Activated CD4-positive, alpha-beta memory T cell treated with anti-CD3 and anti-CD28 coated beads, Interleukin-2, amount 10 ng/mL, durations not matched to agents 7 days and 5 days (primary cell): ENCODE measurements around the gene ZDHHC3. TPM values are rescaled to one million over a fixed set of nuclear protein-coding genes. Genes with fewer than 3 reads are reported as not detected.
A peak's percentile ranks its signal among the peaks of the same experiment; 100 is the strongest.
"Not testable (repeated sequence)": the region's sequence is repeated elsewhere in the genome, so short reads cannot be mapped to it uniquely, and the experiment has no call there.

Experiments used
- CTCF ChIA-PET: fragments of 350-600 bp; sonication (Branson Sonifier 250); formaldehyde crosslinking; loops from one replicate; lab custom pipeline; 2021; ENCODE audit warnings: antibody characterized with exemption, inconsistent platforms; lab: Charles Lee
- POLR2A ChIA-PET: fragments of 350-600 bp; sonication (Branson Sonifier 250); formaldehyde crosslinking; loops from one replicate; lab custom pipeline; 2021; ENCODE audit warnings: antibody characterized with exemption; lab: Charles Lee
- DNase-seq: peaks from one replicate; pipeline ENCODE4 v3.0.0-alpha.2; 2020
- H3K27ac Mint-ChIP-seq: one replicate; pipeline ENCODE4 v1.8.0; 2021; ENCODE audit warnings: mild to moderate bottlenecking, mixed read lengths
- H3K27me3 Mint-ChIP-seq: one replicate; pipeline ENCODE4 v1.8.0; 2021; ENCODE audit warnings: mixed read lengths
- H3K36me3 Mint-ChIP-seq: one replicate; pipeline ENCODE4 v1.8.0; 2021; ENCODE audit warnings: low read depth, mixed read lengths
- H3K4me1 Mint-ChIP-seq: one replicate; pipeline ENCODE4 v1.8.0; 2021; ENCODE audit warnings: mixed read lengths
- H3K4me3 Mint-ChIP-seq: one replicate; pipeline ENCODE4 v1.8.0; 2021; ENCODE audit warnings: mild to moderate bottlenecking, mixed read lengths
- H3K9me3 Mint-ChIP-seq: one replicate; pipeline ENCODE4 v1.8.0; 2021; ENCODE audit warnings: mixed read lengths
- total RNA-seq, 2 experiments: library from RNA; stranded (reverse); gene quantifications; one replicate each; pipeline ENCODE4 v1.2.3, GENCODE V29; 2021

The ZDHHC3 gene
- total RNA-seq, 2 experiments from 2014 or later = 46.6 to 51.6 TPM

DNA sequence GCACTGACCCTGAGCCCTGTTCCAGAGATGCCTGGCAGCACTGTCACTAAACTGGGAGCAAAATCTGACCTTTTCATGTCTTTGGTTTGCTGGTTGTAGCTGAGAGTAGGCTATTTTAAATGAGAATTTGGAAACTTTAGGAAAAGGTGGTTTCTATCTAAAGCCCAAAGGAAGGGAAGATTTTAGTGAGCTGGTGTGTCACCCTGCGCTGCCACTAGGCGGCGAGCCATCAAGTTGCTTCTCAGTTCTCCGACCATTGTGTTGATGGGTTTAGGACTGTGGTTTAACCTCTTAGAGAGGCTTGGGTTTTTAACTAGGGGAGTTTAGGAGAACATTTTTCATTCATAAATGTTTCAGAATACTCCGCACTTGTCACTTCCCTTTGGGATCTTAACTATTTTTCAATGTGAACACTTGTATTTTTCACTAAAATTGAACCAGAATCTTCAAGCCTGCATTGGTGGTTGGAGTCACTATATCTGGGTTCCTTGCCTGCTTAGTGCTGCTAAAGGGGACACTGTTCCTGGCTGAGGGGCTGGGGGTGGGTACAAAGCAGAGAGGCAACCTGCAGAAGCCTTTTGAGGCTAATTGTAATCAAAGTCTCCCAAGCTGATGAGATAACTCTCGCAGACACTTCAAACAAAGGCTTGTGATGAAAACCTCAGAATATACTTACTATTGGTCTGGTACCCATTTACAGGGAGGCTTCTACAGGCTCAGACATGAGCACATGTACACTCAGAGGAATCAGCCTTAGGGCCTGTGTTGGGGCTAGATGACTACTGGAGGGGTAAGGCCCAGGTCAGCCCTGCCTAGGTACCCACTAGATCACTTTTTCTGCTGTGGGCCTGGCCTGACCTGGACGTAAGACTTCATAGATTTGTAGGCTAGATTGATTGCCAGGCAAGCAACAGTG is 16.8 kb upstream of the ZDHHC3 start:
- H3K27ac Mint-ChIP-seq = no peak overlapping the region
- H3K4me1 Mint-ChIP-seq = peaks cover 25% of the 10 kb centered on the region
- H3K9me3 Mint-ChIP-seq = no peaks in the 10 kb centered on the region
- CTCF ChIA-PET = interaction anchor here (0.8 to 4.6 kb wide), 11 partner anchors 8 to 667 kb away, joined by 3 to 33 read pairs (median 8); partner anchors contain the start of genes EXOSC7 and ZDHHC3
- POLR2A ChIA-PET = interaction anchor here (0.9 to 2.3 kb wide), 5 partner anchors 10 to 43 kb away, joined by 3 to 6 read pairs (median 4); partner anchors contain the start of genes EXOSC7 and ZDHHC3
- peak; percentile 31 for DNase-seq
- H3K4me3 Mint-ChIP-seq = no peak overlapping the region
- no peaks in the 10 kb centered on the region for H3K27me3 Mint-ChIP-seq
- peaks cover 55% of the 10 kb centered on the region for H3K36me3 Mint-ChIP-seq

DNA sequence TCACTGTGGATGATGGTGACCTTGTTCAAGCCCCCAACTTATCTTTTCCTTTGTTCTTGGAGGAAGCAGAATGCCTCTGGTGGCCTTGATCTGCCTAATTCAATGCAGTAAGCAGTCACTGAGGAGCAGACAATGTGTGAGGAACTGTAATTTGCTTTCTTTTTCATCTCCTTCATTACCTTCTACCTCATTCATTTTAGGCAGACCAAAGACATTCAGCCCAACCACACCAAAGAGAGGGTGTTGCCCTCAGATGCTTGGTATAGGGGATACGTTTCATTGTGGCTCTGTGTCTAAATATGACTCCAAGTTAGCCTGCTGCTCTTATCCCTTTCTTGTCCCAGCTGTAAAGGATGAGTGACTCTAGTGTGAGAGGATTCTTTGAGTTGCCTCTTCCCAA is 15.4 kb upstream of the ZDHHC3 start:
- Mint-ChIP-seq H3K9me3 (no peaks in the 10 kb centered on the region), H3K4me3 (no peak overlapping the region), H3K27ac (peak overlapping the region; percentile 6), H3K36me3 (peaks cover 46% of the 10 kb centered on the region), H3K27me3 (no peaks in the 10 kb centered on the region), H3K4me1 (peaks cover 22% of the 10 kb centered on the region)
- DNase-seq = no peak
- CTCF ChIA-PET = interaction anchor here (1.3 to 4.6 kb wide), 6 partner anchors 10 to 45 kb away, joined by 3 to 33 read pairs (median 10); partner anchors contain the start of genes EXOSC7 and ZDHHC3
- POLR2A ChIA-PET = interaction anchor here (1.3 to 1.8 kb wide), 2 partner anchors 14 to 15 kb away, joined by 4 to 5 read pairs; partner anchors contain the start of genes EXOSC7 and ZDHHC3

DNA sequence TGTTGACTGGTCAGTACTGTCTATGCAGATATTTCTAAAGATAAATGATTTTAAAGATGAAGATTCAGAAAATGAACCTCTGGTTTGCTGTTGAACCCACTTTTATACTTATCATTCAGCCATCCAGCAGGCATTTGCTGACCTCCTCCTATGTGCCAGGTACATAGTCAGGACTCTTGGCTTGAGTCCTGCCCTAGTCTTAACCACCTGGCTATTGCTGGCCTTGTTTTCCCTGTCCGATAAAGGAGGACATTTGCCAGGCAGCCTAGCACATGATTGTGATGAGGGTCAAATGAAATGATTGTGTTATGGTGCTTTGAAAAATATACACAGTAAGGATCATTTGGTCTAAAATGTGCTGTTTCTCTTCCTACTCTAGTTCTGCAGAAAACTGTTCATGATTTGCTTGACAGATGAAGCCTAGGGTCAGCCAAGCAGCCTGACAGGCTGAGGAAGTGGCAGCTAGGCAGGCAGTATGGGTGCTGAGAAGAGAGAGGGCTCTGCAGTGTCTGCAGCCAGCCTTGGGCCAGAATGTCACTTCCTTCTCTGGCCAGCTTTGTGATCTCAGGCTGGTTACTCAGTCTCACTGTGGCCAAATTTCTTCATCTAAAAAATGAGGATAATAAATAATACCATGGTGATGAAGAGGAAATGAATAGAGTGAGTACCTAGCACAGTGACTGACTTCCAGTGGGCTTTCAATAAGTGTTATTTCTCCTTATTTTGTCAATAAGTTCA is 13.8 kb upstream of the ZDHHC3 start:
- H3K4me3 Mint-ChIP-seq = no peak overlapping the region

DNA sequence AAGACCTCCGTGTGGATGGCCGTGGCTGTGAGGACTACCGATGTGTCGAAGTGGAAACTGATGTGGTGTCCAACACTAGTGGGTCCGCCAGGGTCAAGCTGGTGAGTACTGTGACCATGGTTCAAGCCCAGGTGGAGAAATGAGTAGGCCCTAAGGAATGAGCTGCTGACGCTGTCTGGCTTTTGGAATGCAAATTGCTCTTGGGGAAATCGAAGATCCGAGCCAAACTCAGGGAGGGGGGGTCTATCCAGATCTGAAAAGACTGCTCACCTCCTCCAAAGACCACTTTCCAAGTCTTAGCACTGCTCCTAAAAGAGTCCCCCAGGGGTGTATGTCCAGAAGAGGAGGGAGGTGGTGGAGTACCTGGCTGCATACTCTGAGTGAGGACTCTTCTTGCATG is 13.2 kb upstream of the ZDHHC3 start:
- peaks cover 36% of the 10 kb centered on the region for H3K36me3 Mint-ChIP-seq
- H3K27ac Mint-ChIP-seq = no peak overlapping the region
- H3K4me3 Mint-ChIP-seq = no peak overlapping the region
- H3K9me3 Mint-ChIP-seq = no peaks in the 10 kb centered on the region
- peaks cover 28% of the 10 kb centered on the region for H3K4me1 Mint-ChIP-seq
- ChIA-PET CTCF (interaction anchor here (1.0 to 1.9 kb wide), 7 partner anchors 9 to 47 kb away, joined by 3 to 9 read pairs (median 4); partner anchors contain the start of genes EXOSC7 and ZDHHC3), POLR2A (interaction anchor here (3.6 kb wide), 1 partner anchor 13 kb away, joined by 20 read pairs; the partner anchor contains the start of genes EXOSC7 and ZDHHC3)
- DNase-seq = no peak
- no peaks in the 10 kb centered on the region for H3K27me3 Mint-ChIP-seq

More for the DNA sequence above, 13.8 kb upstream of the ZDHHC3 start:
- no peaks in the 10 kb centered on the region for H3K9me3 Mint-ChIP-seq
- peaks cover 21% of the 10 kb centered on the region for H3K4me1 Mint-ChIP-seq
- CTCF ChIA-PET = interaction anchor here (1.3 to 4.6 kb wide), 6 partner anchors 8 to 47 kb away, joined by 3 to 33 read pairs (median 4); partner anchors contain the start of genes EXOSC7 and ZDHHC3
- no peak for DNase-seq
- peaks cover 39% of the 10 kb centered on the region for H3K36me3 Mint-ChIP-seq
- H3K27ac Mint-ChIP-seq = no peak overlapping the region
- POLR2A ChIA-PET = no interaction called here
- H3K27me3 Mint-ChIP-seq = no peaks in the 10 kb centered on the region

DNA sequence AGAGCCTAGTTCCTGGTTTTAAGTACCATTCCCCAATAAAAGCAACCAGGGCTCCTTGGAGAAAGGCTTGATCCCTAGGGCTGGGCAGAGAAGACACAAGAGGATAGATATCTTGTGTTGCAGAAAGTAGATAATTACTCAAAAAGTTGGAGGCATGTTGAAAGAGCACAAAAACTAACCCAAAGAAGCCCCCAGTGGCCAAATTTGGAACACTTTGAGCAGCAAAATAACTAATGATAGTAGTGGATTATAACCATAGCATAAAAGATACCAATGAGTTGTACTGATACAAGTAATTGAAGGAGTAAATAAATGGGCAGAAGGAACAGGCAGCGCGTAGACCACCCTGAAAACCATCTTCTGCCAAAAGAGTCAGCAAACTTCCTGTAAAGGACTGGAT is 12.1 kb upstream of the ZDHHC3 start:
- H3K36me3 Mint-ChIP-seq = peaks cover 33% of the 10 kb centered on the region
- H3K27ac Mint-ChIP-seq = no peak overlapping the region
- POLR2A ChIA-PET = interaction anchor here (1.1 to 3.6 kb wide), 2 partner anchors 12 to 23 kb away, joined by 3 to 20 read pairs; partner anchors contain the start of genes EXOSC7 and ZDHHC3
- DNase-seq = no peak
- no peak overlapping the region for H3K4me3 Mint-ChIP-seq
- CTCF ChIA-PET = interaction anchor here (0.6 to 2.1 kb wide), 10 partner anchors 10 to 523 kb away, joined by 3 to 14 read pairs (median 4); partner anchors contain the start of genes EXOSC7 and ZDHHC3
- H3K27me3 Mint-ChIP-seq = no peaks in the 10 kb centered on the region
- peaks cover 37% of the 10 kb centered on the region for H3K4me1 Mint-ChIP-seq
- H3K9me3 Mint-ChIP-seq = no peaks in the 10 kb centered on the region

DNA sequence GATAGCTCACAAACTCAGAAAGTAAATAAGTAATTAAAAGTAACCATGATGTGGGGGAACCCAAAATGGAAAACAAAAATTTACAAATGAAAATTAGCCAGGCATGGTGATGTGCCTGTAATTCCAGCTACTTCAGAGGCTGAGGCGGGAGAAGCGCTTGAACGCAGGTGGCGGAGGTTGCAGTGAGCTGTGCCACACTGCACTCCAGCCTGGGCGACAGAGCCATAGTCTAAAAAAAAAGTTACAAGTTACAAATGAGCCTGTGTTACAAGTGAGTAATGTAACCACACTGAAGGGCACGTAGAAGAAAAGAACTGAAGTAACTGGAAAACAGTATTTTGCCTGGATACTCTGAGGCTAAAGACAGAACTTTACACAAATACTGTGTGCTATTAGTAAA is 11.4 kb upstream of the ZDHHC3 start:
- Mint-ChIP-seq H3K4me1 (peaks cover 35% of the 10 kb centered on the region), H3K27me3 (no peaks in the 10 kb centered on the region), H3K27ac (no peak overlapping the region), H3K9me3 (no peaks in the 10 kb centered on the region), H3K36me3 (peaks cover 25% of the 10 kb centered on the region), H3K4me3 (no peak overlapping the region)
- no peak for DNase-seq
- CTCF ChIA-PET = interaction anchor here (0.6 to 2.1 kb wide), 8 partner anchors 10 to 49 kb away, joined by 3 to 14 read pairs (median 5); partner anchors contain the start of genes EXOSC7 and ZDHHC3
- POLR2A ChIA-PET = interaction anchor here (3.6 kb wide), 1 partner anchor 11 kb away, joined by 20 read pairs; the partner anchor contains the start of genes EXOSC7 and ZDHHC3

DNA sequence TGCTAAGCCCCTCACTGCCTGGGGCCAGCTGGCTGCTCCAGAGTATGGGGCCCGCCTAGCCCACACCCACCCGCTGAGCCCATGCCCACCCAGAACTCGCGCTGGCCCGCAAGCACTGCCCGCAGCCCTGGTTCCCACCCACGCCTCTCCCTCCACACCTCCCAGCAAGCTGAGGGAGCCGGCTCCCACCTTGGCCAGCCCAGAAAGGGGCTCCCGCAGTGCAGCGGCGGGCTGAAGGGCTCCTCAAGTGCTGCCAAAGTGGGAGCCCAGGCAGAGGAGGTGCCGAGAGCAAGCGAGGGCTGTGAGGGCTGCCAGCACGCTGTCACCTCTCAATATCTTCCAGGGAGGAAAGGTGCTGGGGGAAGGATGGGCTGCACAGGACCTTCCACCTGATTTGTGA is 10.4 kb upstream of the ZDHHC3 start:
- ChIA-PET POLR2A (interaction anchor here (3.6 kb wide), 1 partner anchor 10 kb away, joined by 20 read pairs; the partner anchor contains the start of genes EXOSC7 and ZDHHC3), CTCF (interaction anchor here (0.7 to 2.1 kb wide), 4 partner anchors 15 to 529 kb away, joined by 3 to 10 read pairs (median 4); no protein-coding TSS in a partner anchor)
- not testable (repeated sequence) for H3K27me3 Mint-ChIP-seq, H3K27ac Mint-ChIP-seq, DNase-seq, H3K9me3 Mint-ChIP-seq, H3K4me3 Mint-ChIP-seq
- Mint-ChIP-seq H3K4me1 (peaks cover 41% of the 10 kb centered on the region), H3K36me3 (peaks cover 19% of the 10 kb centered on the region)

DNA sequence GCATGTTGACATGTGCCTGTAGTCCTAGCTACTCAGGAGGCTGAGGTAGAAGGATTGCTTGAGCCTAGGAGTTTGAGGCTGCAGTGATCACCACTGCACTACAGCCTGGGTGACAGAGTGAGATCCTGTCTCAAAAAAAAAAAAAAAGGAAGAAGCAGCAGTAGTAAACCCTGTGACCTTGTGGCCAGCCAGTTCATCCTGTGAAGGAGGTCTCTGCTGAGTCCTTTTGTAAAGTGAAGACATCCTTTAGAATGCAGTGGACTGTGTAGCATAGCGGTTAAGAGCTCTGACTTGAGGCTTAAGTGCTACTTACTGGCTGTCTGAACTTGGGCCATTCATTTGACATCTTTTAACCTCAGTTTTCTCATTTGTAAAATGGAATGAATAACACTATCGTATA is 8.4 kb upstream of the ZDHHC3 start:
- Mint-ChIP-seq H3K4me3 (no peak overlapping the region), H3K27ac (no peak overlapping the region), H3K9me3 (no peaks in the 10 kb centered on the region), H3K27me3 (no peaks in the 10 kb centered on the region), H3K4me1 (peaks cover 55% of the 10 kb centered on the region), H3K36me3 (peaks cover 12% of the 10 kb centered on the region)
- DNase-seq = no peak
- CTCF ChIA-PET = interaction anchor here (1.0 to 2.4 kb wide), 3 partner anchors 10 to 130 kb away, joined by 3 to 6 read pairs (median 4); no protein-coding TSS in a partner anchor
- POLR2A ChIA-PET = interaction anchor here (0.9 to 2.2 kb wide), 4 partner anchors 8 to 223 kb away, joined by 3 to 16 read pairs (median 6); partner anchors contain the start of genes EXOSC7, KIAA1143, KIF15 and ZDHHC3

DNA sequence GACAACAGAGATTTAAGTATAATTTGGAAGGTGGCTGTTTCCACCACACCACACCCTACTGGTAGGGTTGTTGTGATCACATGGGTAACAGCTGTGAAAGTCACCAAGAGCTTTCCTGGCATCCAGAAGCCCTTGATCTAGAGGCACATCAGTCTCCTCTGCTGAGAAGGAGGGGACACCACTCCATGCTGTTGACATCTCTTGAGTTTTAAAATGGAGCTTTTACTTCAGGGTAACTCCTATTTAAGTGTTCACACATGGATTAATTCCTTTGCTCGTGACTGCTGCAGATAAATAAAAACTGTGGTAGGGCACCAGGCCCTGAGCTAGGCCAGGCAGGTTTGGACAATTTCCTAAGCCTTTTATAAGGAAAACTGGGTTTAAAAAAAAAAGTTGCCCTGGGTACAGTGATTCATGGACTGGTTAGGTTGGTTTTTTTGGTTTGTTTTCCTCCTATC is 7.5 kb upstream of the ZDHHC3 start:
- ChIA-PET POLR2A (interaction anchor here (0.7 to 2.2 kb wide), 6 partner anchors 7 to 982 kb away, joined by 3 to 16 read pairs (median 3); partner anchors contain the start of genes EXOSC7, KIAA1143, KIF15 and ZDHHC3), CTCF (interaction anchor here (2.4 to 2.5 kb wide), 2 partner anchors 9 to 53 kb away, joined by 6 to 9 read pairs; no protein-coding TSS in a partner anchor)
- no peaks in the 10 kb centered on the region for H3K27me3 Mint-ChIP-seq
- peaks cover 11% of the 10 kb centered on the region for H3K36me3 Mint-ChIP-seq
- no peaks in the 10 kb centered on the region for H3K9me3 Mint-ChIP-seq
- no peak overlapping the region for H3K4me3 Mint-ChIP-seq
- no peak overlapping the region for H3K27ac Mint-ChIP-seq
- peaks cover 59% of the 10 kb centered on the region for H3K4me1 Mint-ChIP-seq
- DNase-seq = no peak

DNA sequence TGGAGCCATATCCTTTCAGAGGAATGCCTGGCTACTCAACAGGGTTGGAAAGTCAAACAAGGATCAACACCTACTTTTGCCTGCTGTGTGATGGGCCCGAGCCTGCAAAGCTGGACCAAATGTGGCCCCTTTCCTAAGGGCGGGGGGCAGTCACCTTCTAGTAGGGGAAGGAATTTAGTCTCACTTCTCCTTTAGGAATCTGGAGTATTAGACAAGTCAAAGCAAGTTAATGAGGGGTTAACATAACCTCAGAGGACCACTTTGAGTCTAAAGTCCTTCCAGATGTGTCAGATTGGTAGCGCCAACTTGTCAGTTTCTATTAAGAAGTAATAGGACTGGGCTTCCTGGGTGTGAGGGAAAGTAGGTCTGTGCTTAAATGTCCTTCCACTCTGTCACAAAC is 6.8 kb upstream of the ZDHHC3 start:
- POLR2A ChIA-PET = interaction anchor here (1.0 to 2.2 kb wide), 2 partner anchors 11 to 221 kb away, joined by 3 to 7 read pairs; partner anchors contain the start of genes KIAA1143 and KIF15
- Mint-ChIP-seq H3K27ac (no peak overlapping the region), H3K4me1 (peaks cover 64% of the 10 kb centered on the region)

DNA sequence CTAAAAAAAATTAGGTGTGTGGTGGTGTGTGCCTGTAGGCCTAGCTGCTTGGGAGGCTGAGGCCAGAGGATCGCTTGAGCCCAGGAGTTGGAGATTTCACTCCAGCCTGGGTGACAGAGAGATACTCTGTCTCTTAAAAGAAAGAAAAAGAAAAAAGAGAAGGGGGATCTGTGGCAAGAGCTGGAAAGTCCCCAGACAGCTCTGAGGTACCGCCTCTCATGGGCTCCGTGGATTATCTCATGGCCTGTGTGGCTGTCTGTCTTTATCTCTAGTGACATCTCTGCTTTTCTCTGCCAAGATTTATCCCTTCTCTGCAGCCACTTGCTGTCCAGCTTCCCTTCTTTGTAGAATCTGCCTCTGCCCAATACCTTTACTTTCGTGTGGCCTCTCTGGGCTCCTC is 5.8 kb upstream of the ZDHHC3 start:
- POLR2A ChIA-PET = no interaction called here
- no peaks in the 10 kb centered on the region for H3K27me3 Mint-ChIP-seq
- H3K27ac Mint-ChIP-seq = peak overlapping the region; percentile 47
- no peak for DNase-seq
- no peak overlapping the region for H3K4me3 Mint-ChIP-seq
- CTCF ChIA-PET = interaction anchor here (2.5 kb wide), 1 partner anchor 11 kb away, joined by 9 read pairs; no protein-coding TSS in a partner anchor
- H3K36me3 Mint-ChIP-seq = peaks cover 20% of the 10 kb centered on the region
- no peaks in the 10 kb centered on the region for H3K9me3 Mint-ChIP-seq
- H3K4me1 Mint-ChIP-seq = peaks cover 73% of the 10 kb centered on the region

More for the DNA sequence above, 6.8 kb upstream of the ZDHHC3 start:
- H3K27me3 Mint-ChIP-seq = no peaks in the 10 kb centered on the region
- CTCF ChIA-PET = interaction anchor here (2.4 to 2.5 kb wide), 2 partner anchors 10 to 53 kb away, joined by 6 to 9 read pairs; no protein-coding TSS in a partner anchor
- H3K36me3 Mint-ChIP-seq = peaks cover 15% of the 10 kb centered on the region
- H3K9me3 Mint-ChIP-seq = no peaks in the 10 kb centered on the region
- DNase-seq = no peak
- H3K4me3 Mint-ChIP-seq = no peak overlapping the region
